ENCODE data around the gene ADGRL4.

DNA sequence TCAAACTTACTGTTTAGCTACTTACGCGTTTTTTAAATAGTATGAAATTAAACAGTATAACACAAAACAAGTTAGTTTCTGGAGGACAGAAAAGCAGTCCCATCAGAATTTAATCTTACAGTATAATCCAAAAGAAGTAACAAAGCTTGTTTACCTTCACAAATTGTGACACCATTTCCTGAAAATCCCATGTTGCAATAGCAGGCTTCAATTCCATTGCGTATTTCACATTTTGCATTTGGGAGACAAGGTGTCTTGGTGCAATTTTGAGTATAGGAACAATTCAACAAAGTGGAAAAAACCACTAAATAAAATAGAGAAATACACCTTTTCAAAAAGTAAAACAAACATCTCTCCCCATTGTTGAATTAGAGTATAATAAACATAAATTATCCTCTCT is 1.6 kb downstream of the ADGRL4 start:
- TF ChIP-seq, protein P1, sequence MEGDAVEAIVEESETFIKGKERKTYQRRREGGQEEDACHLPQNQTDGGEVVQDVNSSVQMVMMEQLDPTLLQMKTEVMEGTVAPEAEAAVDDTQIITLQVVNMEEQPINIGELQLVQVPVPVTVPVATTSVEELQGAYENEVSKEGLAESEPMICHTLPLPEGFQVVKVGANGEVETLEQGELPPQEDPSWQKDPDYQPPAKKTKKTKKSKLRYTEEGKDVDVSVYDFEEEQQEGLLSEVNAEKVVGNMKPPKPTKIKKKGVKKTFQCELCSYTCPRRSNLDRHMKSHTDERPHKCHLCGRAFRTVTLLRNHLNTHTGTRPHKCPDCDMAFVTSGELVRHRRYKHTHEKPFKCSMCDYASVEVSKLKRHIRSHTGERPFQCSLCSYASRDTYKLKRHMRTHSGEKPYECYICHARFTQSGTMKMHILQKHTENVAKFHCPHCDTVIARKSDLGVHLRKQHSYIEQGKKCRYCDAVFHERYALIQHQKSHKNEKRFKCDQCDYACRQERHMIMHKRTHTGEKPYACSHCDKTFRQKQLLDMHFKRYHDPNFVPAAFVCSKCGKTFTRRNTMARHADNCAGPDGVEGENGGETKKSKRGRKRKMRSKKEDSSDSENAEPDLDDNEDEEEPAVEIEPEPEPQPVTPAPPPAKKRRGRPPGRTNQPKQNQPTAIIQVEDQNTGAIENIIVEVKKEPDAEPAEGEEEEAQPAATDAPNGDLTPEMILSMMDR (IDR thresholded peaks at IDR 0.05; ENCODE audit: insufficient read depth, low read length, poor library complexity, severe bottlenecking), result no peak
- TF ChIP-seq EZH2phosphoT487 (conservative IDR thresholded peaks at IDR 0.05; ENCODE audit: low read length), result no peak
